ENCODE results near the gene MAP4K2. TPM values are rescaled to one million over a fixed set of nuclear protein-coding genes. Genes with fewer than 3 reads are reported as not detected.

MAP4K2 gene
- total and polyA plus RNA-seq, 2 of the 8 experiments (the other 6 are each of a cell fraction or from before 2014, with no cell fraction given): 20.1 to 20.7 TPM

DNA sequence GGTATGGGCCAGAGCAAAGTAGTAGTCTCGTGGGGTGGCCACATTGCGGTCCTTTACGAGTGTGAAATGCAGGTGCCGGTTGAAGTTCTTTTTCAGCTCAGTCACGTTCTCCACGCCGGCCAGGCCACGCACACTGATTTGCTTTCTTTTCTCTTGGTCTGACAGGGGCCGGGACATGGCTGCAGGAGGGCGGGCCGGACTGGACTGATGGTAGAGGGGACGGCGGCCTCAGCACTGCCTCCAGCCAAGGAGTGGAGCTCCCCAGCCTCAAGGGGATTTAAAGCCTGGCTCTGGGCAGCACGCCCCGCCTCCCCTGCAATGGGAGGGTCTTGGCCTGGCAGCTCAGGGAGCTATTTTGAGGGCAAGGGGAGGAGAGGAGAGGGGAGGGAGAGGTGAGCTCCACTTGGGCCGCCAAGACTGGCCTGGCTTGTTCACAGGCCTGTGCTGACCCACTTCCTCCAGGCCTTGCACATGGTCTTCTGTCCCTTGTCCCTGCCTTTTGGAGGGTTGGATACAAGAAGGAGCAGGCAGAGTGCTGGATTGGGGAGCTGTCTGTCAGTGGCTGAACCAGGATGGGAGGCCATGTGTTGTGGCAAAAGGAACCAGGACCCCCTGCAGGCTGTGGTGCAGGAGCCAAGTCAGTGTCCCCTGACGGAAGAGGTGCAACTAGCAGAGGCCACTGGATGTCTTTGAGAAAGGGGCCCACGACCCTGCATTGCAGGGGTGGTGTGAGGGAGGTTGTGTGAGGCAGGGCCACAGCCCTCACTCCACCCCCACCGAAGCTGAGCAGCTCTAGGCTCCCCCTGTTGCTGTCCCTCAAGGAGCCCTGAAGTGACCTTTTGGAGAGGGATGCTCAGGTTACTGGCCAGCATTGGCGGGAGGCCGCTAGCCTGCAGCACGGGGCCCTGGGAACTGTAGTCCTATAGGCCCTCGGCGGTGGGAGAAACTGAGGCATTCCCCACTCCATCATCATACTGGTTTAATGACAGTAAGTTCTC is 43.0 kb downstream of the MAP4K2 start, which contains the start of gene PYGM (continued):
- TF ChIP-seq SP1 (IDR thresholded peaks at IDR 0.05; ENCODE audit: low read depth, low read length) (no peak), SIRT6 (IDR thresholded peaks at IDR 0.05; ENCODE audit: low read length) (no peak), SP2 (IDR thresholded peaks at IDR 0.05; ENCODE audit: low read length) (no peak), JUND (IDR thresholded peaks at IDR 0.05; ENCODE audit: low read length) (no peak), RAD21 (IDR thresholded peaks at IDR 0.05 in 1 of 2, conservative IDR thresholded peaks at IDR 0.05 in 1 of 2; ENCODE audit: low read depth in 2 of 2, low read length in 2 of 2) (no peak; a peak in 1 of 4 replicates), RBBP5 (IDR thresholded peaks at IDR 0.05; ENCODE audit: borderline replicate concordance, low read depth, low read length) (0 out of 2 replicates have a peak, but pooled peaks have one; percentile 23), SAP30 (IDR thresholded peaks at IDR 0.05; ENCODE audit: insufficient read depth, insufficient replicate concordance, low read length) (peak; percentile 32), POLR2A (IDR thresholded peaks at IDR 0.05; ENCODE audit: control extremely low read depth in 1 of 2, low read depth in 2 of 2, low read length in 2 of 2) (peak in 1 of 2 experiments; percentile 61; a peak in 1 of 3 replicates), CTCF (IDR thresholded peaks at IDR 0.05; ENCODE audit: control extremely low read depth in 1 of 3, insufficient read depth in 1 of 3, low read depth in 1 of 3, low read length in 3 of 3) (no peak), YY1 (IDR thresholded peaks at IDR 0.05; ENCODE audit: low read depth, low read length) (no peak), SP4 (IDR thresholded peaks at IDR 0.05; ENCODE audit: low read length) (no peak), NRF1 (IDR thresholded peaks at IDR 0.05; ENCODE audit: low read depth, low read length) (no peak), RXRA (IDR thresholded peaks at IDR 0.05; ENCODE audit: insufficient read depth, low read depth, low read length) (no peak), FOSL1 (IDR thresholded peaks at IDR 0.05; ENCODE audit: insufficient read depth, low read depth, low read length) (no peak), CEBPB (IDR thresholded peaks at IDR 0.05; ENCODE audit: low read depth, low read length) (no peak), RFX5 (IDR thresholded peaks at IDR 0.05; ENCODE audit: borderline replicate concordance, low read depth, low read length) (no peak), BRCA1 (IDR thresholded peaks at IDR 0.05; ENCODE audit: low read depth, low read length) (no peak), TBP (IDR thresholded peaks at IDR 0.05; ENCODE audit: low read depth, low read length) (peak; percentile 75; the same call in 1 of the 2 replicates), JUN (IDR thresholded peaks at IDR 0.05; ENCODE audit: low read depth, low read length) (no peak), SIN3A (conservative IDR thresholded peaks at IDR 0.05 in 1 of 2, IDR thresholded peaks at IDR 0.05 in 1 of 2; ENCODE audit: low read depth in 1 of 2, low read length in 2 of 2) (peak; percentile 75 to 80; a peak in 3 of 4 replicates)
- TF ChIP-seq, protein P1, sequence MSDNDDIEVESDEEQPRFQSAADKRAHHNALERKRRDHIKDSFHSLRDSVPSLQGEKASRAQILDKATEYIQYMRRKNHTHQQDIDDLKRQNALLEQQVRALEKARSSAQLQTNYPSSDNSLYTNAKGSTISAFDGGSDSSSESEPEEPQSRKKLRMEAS (IDR thresholded peaks at IDR 0.05): peak; percentile 36; the same call in 1 of the 2 replicates

Measured in H1 (cell line).